GM10248 (cell line): ENCODE data around the gene SGMS1.

Experiments
- CTCF ChIA-PET: fragments of 300-600 bp; sonication (Branson Sonifier 250); formaldehyde crosslinking; extraction: SDS; loops from one replicate; lab custom pipeline; 2021; ENCODE audit warnings: antibody characterized with exemption; lab: Yijun Ruan, JAX
- POLR2A ChIA-PET: fragments of 350-650 bp; sonication (Branson Sonifier 250); formaldehyde crosslinking; extraction: SDS; loops from one replicate; lab custom pipeline; 2020; ENCODE audit warnings: antibody characterized with exemption; lab: Yijun Ruan, JAX
- DNase-seq: peaks from one replicate; pipeline ENCODE4 v3.0.0; 2012; ENCODE audit errors: extremely low spot score
- CTCF ChIP-seq: IDR thresholded peaks from 2 replicates; pipeline ENCODE4 v1.5.1; 2012; ENCODE audit warnings: mild to moderate bottlenecking, low read depth; ENCODE audit errors: extremely low read depth, missing control alignments, control extremely low read depth

SGMS1 gene

GRCh38 chr10:50423448-50423847 lies 200.3 kb downstream of the SGMS1 start:
- ChIA-PET CTCF (interaction anchor here (0.8 kb wide), 2 partner anchors 51 to 56 kb away, joined by 3 read pairs; no protein-coding TSS in a partner anchor), POLR2A (no interaction called here)
- TF ChIP-seq CTCF = no peak
- no peak for DNase-seq

DNA sequence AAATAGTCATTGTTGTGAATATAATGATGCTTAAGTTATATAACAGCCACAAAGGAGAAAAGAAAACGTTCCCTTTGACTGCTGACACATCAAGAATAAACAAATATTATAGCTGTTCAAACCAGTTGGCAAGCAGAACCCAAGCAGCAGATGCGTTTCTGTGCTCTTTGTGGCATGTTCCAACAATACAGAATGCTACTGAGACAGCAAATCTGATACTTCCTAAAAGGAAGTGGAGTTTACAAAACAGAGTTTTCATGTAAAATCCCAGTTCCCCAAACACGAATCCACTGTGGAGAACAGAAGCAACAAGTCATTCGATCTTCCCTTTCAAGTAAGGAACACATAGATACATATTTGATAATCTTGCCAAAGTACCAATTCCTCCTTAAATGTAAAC lies 201.5 kb downstream of the SGMS1 start:
- no peak for TF ChIP-seq CTCF
- DNase-seq = no peak
- ChIA-PET CTCF (interaction anchor here (0.7 to 2.3 kb wide), 12 partner anchors 9 to 225 kb away, joined by 3 to 5 read pairs (median 4); no protein-coding TSS in a partner anchor), POLR2A (no interaction called here)

DNA sequence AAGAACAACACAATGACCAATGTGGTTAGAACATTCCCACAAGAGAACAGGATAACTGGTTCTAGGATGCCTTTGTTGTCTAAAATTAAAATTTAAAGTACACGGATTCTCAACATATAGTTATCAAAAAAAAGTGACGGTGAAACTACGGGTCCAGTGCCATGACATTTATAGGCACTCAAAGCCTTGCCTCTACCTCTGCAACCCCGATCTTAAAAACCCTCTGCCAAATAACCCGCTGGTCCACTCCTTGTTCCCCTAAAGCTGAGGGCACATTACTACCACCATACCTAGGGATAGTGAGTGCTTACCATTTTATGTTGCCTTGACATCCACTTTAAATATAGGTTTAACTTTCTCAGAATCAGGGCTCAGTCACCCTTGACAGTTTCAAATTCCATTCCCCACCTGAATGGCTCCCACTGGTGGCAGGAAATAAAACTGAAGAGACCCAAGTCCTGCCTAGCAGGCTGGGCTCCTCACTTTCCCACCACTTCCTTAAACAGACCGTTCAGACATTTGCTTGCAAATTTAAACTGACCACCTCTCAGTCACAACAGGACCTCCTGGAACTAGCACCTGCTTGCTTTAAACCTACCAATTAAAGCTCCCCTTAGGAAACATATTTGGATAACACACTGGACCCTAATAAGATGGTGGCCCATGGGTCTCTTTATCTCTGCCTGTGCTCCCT lies 202.6 kb downstream of the SGMS1 start:
- CTCF ChIA-PET = interaction anchor here (0.6 to 2.3 kb wide), 32 partner anchors 8 to 226 kb away, joined by 3 to 10 read pairs (median 4); no protein-coding TSS in a partner anchor
- peak; percentile 48 for DNase-seq
- TF ChIP-seq CTCF = peak; percentile 74
- POLR2A ChIA-PET = no interaction called here

DNA sequence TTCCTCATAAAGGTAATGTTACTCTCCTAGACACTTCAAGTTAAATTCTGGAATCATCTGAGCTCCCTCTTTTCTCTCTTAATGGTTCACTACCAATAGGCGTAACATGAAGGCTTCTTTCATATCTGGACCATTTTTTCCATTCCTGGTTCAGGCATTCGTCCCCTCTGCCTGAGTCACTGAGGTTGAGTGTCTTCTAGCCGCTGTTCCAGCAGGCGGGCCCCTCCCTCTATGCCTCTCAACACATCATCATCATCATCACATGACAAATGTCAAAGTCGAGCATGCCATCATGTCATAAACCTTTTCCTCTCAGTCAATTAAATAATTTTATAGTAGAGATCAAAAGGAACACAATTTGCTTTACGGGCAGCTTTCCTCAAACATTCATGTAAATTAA lies 203.6 kb downstream of the SGMS1 start:
- no peak for TF ChIP-seq CTCF
- CTCF ChIA-PET = interaction anchor here (0.7 to 2.3 kb wide), 22 partner anchors 8 to 162 kb away, joined by 3 to 10 read pairs (median 4); no protein-coding TSS in a partner anchor
- no peak for DNase-seq
- POLR2A ChIA-PET = no interaction called here

GRCh38 chr10:50419756-50420155 lies 204.0 kb downstream of the SGMS1 start:
- TF ChIP-seq CTCF = no peak
- CTCF ChIA-PET = interaction anchor here (1.0 to 2.2 kb wide), 17 partner anchors 8 to 161 kb away, joined by 3 to 10 read pairs (median 4); no protein-coding TSS in a partner anchor
- POLR2A ChIA-PET = no interaction called here
- DNase-seq = no peak

- ChIA-PET CTCF (interaction anchor here (1.4 to 1.9 kb wide), 5 partner anchors 9 to 143 kb away, joined by 3 to 10 read pairs (median 4); no protein-coding TSS in a partner anchor), POLR2A (no interaction called here)
- no peak for DNase-seq
- no peak for TF ChIP-seq CTCF
Measured at GRCh38 chr10:50419091-50419490, 204.7 kb downstream of the SGMS1 start.
